Neural crest cell (in vitro differentiated cells): ENCODE results near the gene PCMTD2. TPM values are rescaled to one million over a fixed set of nuclear protein-coding genes. Genes with fewer than 3 reads are reported as not detected.

ENCODE experiments used
- DNase-seq: peaks from one replicate; pipeline ENCODE4 v3.0.0; 2021; ENCODE audit warnings: low read depth, mixed read lengths, low spot score
- H3K27ac Mint-ChIP-seq: one replicate; pipeline ENCODE4 v1.8.0; 2021; ENCODE audit warnings: mild to moderate bottlenecking, mixed read lengths; ENCODE audit not compliant: unreplicated experiment
- H3K27me3 Mint-ChIP-seq: 2 replicates; pipeline ENCODE4 v1.8.0; 2021; ENCODE audit warnings: low read depth, mild to moderate bottlenecking, mixed read lengths
- H3K36me3 Mint-ChIP-seq: 2 replicates; pipeline ENCODE4 v1.8.0; 2021; ENCODE audit warnings: low read depth, mild to moderate bottlenecking, mixed read lengths
- H3K4me1 Mint-ChIP-seq: 2 replicates; pipeline ENCODE4 v1.8.0; 2021; ENCODE audit warnings: mixed read lengths
- H3K4me3 Mint-ChIP-seq: one replicate; pipeline ENCODE4 v1.8.0; 2021; ENCODE audit warnings: mild to moderate bottlenecking, mixed read lengths
- H3K9me3 Mint-ChIP-seq: 2 replicates; pipeline ENCODE4 v1.8.0; 2021; ENCODE audit warnings: mixed read lengths
- CTCF ChIP-seq: fragments of 200-600 bp; sonication (generic); conservative IDR thresholded peaks from 2 replicates; pipeline ENCODE4 v1.5.0; 2021; ENCODE audit warnings: antibody characterized with exemption, mild to moderate bottlenecking
- total RNA-seq: library from RNA; stranded (reverse); gene quantifications from 2 replicates; pipeline ENCODE4 v1.2.1, GENCODE V29; 2021

Gene PCMTD2
- total RNA-seq, 1 donor from 2014 or later: 61.6 TPM

DNA sequence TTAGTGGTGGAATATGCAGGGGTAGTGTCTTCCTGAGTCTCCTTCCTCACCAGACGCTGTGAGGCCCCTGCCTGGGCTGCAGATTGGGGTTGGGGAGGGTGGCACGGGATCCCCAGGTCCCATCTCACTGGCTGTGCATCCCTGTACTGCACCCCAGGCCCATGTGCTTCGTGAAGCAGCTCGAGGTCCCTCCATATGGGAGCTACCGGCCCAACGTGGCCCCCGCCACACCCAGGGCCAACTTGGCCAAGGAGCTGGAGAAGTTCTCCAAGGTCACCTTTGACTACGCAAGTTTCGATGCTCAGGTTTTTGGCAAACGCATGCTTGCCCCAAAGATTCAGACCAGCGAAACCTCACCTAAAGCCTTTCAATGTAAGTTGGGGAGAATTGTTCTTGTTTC, 38.6 kb upstream of the PCMTD2 start:
- H3K9me3 Mint-ChIP-seq: no peaks in the 10 kb centered on the region
- DNase-seq: no peak
- H3K27me3 Mint-ChIP-seq: no peaks in the 10 kb centered on the region
- H3K36me3 Mint-ChIP-seq: no peaks in the 10 kb centered on the region
- H3K4me1 Mint-ChIP-seq: peaks cover 22% of the 10 kb centered on the region
- no peak for TF ChIP-seq CTCF
- H3K27ac Mint-ChIP-seq: no peak overlapping the region
- no peak overlapping the region for H3K4me3 Mint-ChIP-seq

DNA sequence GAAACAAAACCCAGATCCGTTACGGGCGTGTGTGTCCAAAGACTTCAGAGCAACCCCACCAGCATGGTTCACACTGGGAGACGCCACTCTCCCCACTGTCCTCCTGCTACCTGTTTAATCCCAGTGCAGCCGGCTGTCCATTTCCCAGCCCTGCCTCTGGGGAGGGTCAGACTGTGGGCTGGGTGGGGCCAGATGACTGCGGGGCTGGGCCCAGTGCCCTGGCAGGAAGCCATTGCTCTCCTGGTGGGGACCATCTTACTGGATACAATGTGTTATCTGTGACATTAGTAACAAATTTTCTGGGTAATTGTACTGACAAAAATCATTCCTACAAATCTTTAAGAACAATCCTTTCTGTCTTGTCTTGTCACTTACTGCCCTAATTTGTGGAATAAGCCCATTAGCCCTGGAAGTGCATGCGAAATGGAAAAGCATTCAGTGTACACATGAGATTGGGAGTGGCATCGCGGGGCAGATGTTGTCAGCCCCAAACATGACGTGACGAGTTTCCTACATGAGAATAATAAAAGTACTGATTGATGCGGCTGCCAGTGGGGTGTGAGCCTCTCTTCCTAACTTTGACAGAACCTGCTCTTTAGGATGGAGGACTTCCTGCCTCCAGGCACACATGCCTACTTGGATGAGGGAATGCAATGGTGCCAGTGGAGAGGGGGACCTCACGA, 37.9 kb upstream of the PCMTD2 start:
- no peak for TF ChIP-seq CTCF
- Mint-ChIP-seq H3K4me1 (peaks cover 20% of the 10 kb centered on the region), H3K27me3 (no peaks in the 10 kb centered on the region)

GRCh38 chr20:64219202-64219601, 36.3 kb upstream of the PCMTD2 start:
- no peak for TF ChIP-seq CTCF
- H3K4me1 Mint-ChIP-seq: peaks cover 30% of the 10 kb centered on the region
- DNase-seq: no peak
- H3K27ac Mint-ChIP-seq: peak overlapping the region; percentile 35
- H3K9me3 Mint-ChIP-seq: no peaks in the 10 kb centered on the region
- H3K4me3 Mint-ChIP-seq: no peak overlapping the region
- H3K36me3 Mint-ChIP-seq: no peaks in the 10 kb centered on the region
- no peaks in the 10 kb centered on the region for H3K27me3 Mint-ChIP-seq

More for the DNA sequence above, 37.9 kb upstream of the PCMTD2 start:
- Mint-ChIP-seq H3K4me3 (no peak overlapping the region), H3K27ac (no peak overlapping the region), H3K36me3 (no peaks in the 10 kb centered on the region), H3K9me3 (no peaks in the 10 kb centered on the region)
- no peak for DNase-seq

DNA sequence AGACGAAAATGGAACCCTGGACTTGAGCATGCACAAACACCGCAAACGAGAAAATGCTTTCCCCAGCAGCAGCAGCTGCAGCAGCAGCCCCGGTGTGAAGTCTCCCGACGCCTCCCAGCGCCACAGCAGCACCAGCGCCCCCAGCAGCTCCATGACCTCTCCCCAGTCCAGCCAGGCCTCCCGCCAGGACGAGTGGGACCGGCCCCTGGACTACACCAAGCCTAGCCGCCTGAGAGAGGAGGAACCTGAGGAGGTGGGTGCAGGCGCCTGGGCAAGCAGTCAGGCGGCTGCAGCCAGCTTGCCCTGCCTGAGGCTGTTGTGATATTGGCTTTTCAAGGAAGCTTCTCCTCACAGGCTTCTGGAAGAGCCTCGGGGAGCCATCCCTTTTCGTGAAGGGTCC, 35.8 kb upstream of the PCMTD2 start:
- Mint-ChIP-seq H3K36me3 (no peaks in the 10 kb centered on the region), H3K4me1 (peaks cover 36% of the 10 kb centered on the region), H3K4me3 (no peak overlapping the region), H3K27ac (no peak overlapping the region), H3K9me3 (no peaks in the 10 kb centered on the region), H3K27me3 (no peaks in the 10 kb centered on the region)
- DNase-seq: no peak
- no peak for TF ChIP-seq CTCF

DNA sequence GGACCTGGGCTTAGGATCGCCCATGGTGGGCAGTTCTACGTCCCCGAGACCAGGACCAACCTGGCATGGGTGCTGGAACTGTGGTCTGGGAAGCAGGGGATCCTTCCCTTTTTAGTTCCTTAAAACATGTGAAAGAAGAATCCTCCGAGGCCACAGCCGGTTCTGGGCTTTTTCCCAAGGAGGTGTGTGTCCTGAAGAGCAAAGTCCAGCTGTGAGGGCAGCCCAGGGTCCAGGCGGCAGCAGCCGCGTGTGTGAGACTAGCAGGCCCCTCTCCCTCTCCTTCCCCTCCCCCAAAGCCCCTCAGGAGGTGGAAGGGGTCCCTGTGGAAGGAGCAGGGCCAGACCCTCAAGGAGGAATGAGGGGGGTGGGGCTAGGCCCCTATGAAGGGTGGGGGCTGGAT, 35.1 kb upstream of the PCMTD2 start:
- H3K4me1 Mint-ChIP-seq: peaks cover 37% of the 10 kb centered on the region
- H3K9me3 Mint-ChIP-seq: no peaks in the 10 kb centered on the region
- H3K4me3 Mint-ChIP-seq: no peak overlapping the region
- no peak overlapping the region for H3K27ac Mint-ChIP-seq
- no peaks in the 10 kb centered on the region for H3K27me3 Mint-ChIP-seq
- no peaks in the 10 kb centered on the region for H3K36me3 Mint-ChIP-seq
- no peak for DNase-seq
- TF ChIP-seq CTCF: no peak
